H9 (cell line): ENCODE data around the gene ACTN4. TPM values are rescaled to one million over a fixed set of nuclear protein-coding genes. Genes with fewer than 3 reads are reported as not detected.

Experiments
- DNase-seq: peaks from one replicate; pipeline ENCODE4 v3.0.0-alpha.2; 2017
- H2AFZ ChIP-seq: one replicate; pipeline ENCODE4 v1.6.1; 2013; ENCODE audit warnings: mild to moderate bottlenecking, low read length, control low read depth, moderate library complexity
- H2AK5ac ChIP-seq: 2 replicates; pipeline ENCODE4 v1.6.1; 2013; ENCODE audit warnings: low read length, control low read depth, mixed read lengths; ENCODE audit not compliant: insufficient read length
- H2BK120ac ChIP-seq: one replicate; pipeline ENCODE4 v1.6.1; 2013; ENCODE audit warnings: low read depth, mild to moderate bottlenecking, low read length, control low read depth, inconsistent platforms; ENCODE audit not compliant: poor library complexity, severe bottlenecking
- H2BK12ac ChIP-seq: 2 replicates; pipeline ENCODE4 v1.6.1; 2013; ENCODE audit warnings: low read length, control low read depth, mixed read lengths, low read depth; ENCODE audit not compliant: insufficient read length
- H2BK15ac ChIP-seq: 2 replicates; pipeline ENCODE4 v1.6.1; 2013; ENCODE audit warnings: low read depth, low read length, control low read depth
- H2BK20ac ChIP-seq: one replicate; pipeline ENCODE4 v1.6.1; 2013; ENCODE audit warnings: low read depth, mild to moderate bottlenecking, low read length, control low read depth, inconsistent platforms; ENCODE audit not compliant: poor library complexity, severe bottlenecking
- H2BK5ac ChIP-seq: 2 replicates; pipeline ENCODE4 v1.6.1; 2013; ENCODE audit warnings: low read length, control low read depth, mixed read lengths; ENCODE audit not compliant: insufficient read length
- H3K14ac ChIP-seq: 2 replicates; pipeline ENCODE4 v1.6.1; 2013; ENCODE audit warnings: low read length, control low read depth; ENCODE audit not compliant: insufficient read depth
- H3K18ac ChIP-seq: 2 replicates; pipeline ENCODE4 v1.6.1; 2013; ENCODE audit warnings: low read depth, mild to moderate bottlenecking, mixed read lengths, low read length, control low read depth; ENCODE audit not compliant: insufficient read length
- H3K23ac ChIP-seq: 2 replicates; pipeline ENCODE4 v1.6.1; 2013; ENCODE audit warnings: low read length, control low read depth, mixed read lengths, low read depth; ENCODE audit not compliant: insufficient read length
- H3K23me2 ChIP-seq: 2 replicates; pipeline ENCODE4 v1.6.1; 2013; ENCODE audit warnings: low read depth, mild to moderate bottlenecking, mixed read lengths, low read length, control low read depth; ENCODE audit not compliant: insufficient read length, poor library complexity, severe bottlenecking
- H3K27ac ChIP-seq: 2 replicates; pipeline ENCODE4 v1.5.1; 2013; ENCODE audit warnings: low read length, control low read depth, mixed read lengths, low read depth; ENCODE audit not compliant: insufficient read length
- H3K27me3 ChIP-seq: 2 replicates; pipeline ENCODE4 v1.6.1; 2013; ENCODE audit warnings: low read length, control low read depth, inconsistent platforms; ENCODE audit not compliant: insufficient read depth
- H3K4ac ChIP-seq: 2 replicates; pipeline ENCODE4 v1.6.1; 2013; ENCODE audit warnings: low read depth, mild to moderate bottlenecking, control low read depth, inconsistent platforms, low read length, moderate library complexity
- H3K4me1 ChIP-seq: 2 replicates; pipeline ENCODE4 v1.6.1; 2013; ENCODE audit warnings: low read length, control low read depth, inconsistent platforms; ENCODE audit not compliant: insufficient read depth
- H3K4me2 ChIP-seq: 2 replicates; pipeline ENCODE4 v1.6.1; 2013; ENCODE audit warnings: low read length, control low read depth, mixed read lengths; ENCODE audit not compliant: insufficient read length, insufficient read depth
- H3K56ac ChIP-seq: 2 replicates; pipeline ENCODE4 v1.6.1; 2013; ENCODE audit warnings: low read depth, mild to moderate bottlenecking, mixed read lengths, low read length, control low read depth; ENCODE audit not compliant: insufficient read length
- H3K79me1 ChIP-seq: 2 replicates; pipeline ENCODE4 v1.6.1; 2013; ENCODE audit warnings: low read depth, mild to moderate bottlenecking, moderate library complexity, low read length, control low read depth, inconsistent platforms; ENCODE audit not compliant: insufficient read depth, poor library complexity, severe bottlenecking
- H3K79me2 ChIP-seq: 2 replicates; pipeline ENCODE4 v1.6.1; 2013; ENCODE audit warnings: low read length, control low read depth, inconsistent platforms; ENCODE audit not compliant: insufficient read depth
- H3K9ac ChIP-seq: 2 replicates; pipeline ENCODE4 v1.6.1; 2013; ENCODE audit warnings: low read length, control low read depth, mixed read lengths; ENCODE audit not compliant: insufficient read length; ENCODE audit errors: extremely low read depth
- H3K9me3 ChIP-seq: one replicate; pipeline ENCODE4 v1.6.1; 2013; ENCODE audit warnings: low read depth, low read length, inconsistent platforms; ENCODE audit not compliant: control insufficient read depth
- H3T11ph ChIP-seq: one replicate; pipeline ENCODE4 v1.6.1; 2013; ENCODE audit warnings: mild to moderate bottlenecking, low read length, control low read depth, inconsistent platforms
- H4K20me1 ChIP-seq: one replicate; pipeline ENCODE4 v1.6.1; 2013; ENCODE audit not compliant: control insufficient read depth, insufficient read length, insufficient read depth
- H4K5ac ChIP-seq: 2 replicates; pipeline ENCODE4 v1.6.1; 2013; ENCODE audit warnings: low read depth, mild to moderate bottlenecking, mixed read lengths, low read length, control low read depth; ENCODE audit not compliant: insufficient read length
- H4K8ac ChIP-seq: replicated peaks from 2 replicates; pipeline ENCODE4 v1.6.1; 2013; ENCODE audit warnings: low read length, control low read depth, mixed read lengths, low read depth; ENCODE audit not compliant: insufficient read length
- H4K91ac ChIP-seq: 2 replicates; pipeline ENCODE4 v1.6.1; 2013; ENCODE audit warnings: low read depth, mild to moderate bottlenecking, moderate library complexity, mixed read lengths, low read length, control low read depth; ENCODE audit not compliant: insufficient read length
- H3K27ac Mint-ChIP-seq, 3 experiments: 2 replicates in 2 of 3; 3 replicates in 1 of 3; pipeline ENCODE4 v1.8.0; 2020 to 2021; ENCODE audit warnings: mixed read lengths in 3 of 3, mild to moderate bottlenecking in 1 of 3, moderate library complexity in 1 of 3
- H3K27me3 Mint-ChIP-seq: 2 replicates; pipeline ENCODE4 v1.8.0; 2021; ENCODE audit warnings: low read depth, mild to moderate bottlenecking, moderate library complexity, mixed read lengths
- H3K36me3 Mint-ChIP-seq, 3 experiments: 2 replicates in 2 of 3; 3 replicates in 1 of 3; pipeline ENCODE4 v1.8.0; 2020 to 2021; ENCODE audit warnings: low read depth in 3 of 3, mixed read lengths in 3 of 3; ENCODE audit not compliant: insufficient read depth in 1 of 3
- H3K4me1 Mint-ChIP-seq, 2 experiments: 2 replicates each; pipeline ENCODE4 v1.8.0; 2020; ENCODE audit warnings: mixed read lengths in 2 of 2
- H3K4me3 Mint-ChIP-seq, 2 experiments: 2 replicates in 1 of 2; 3 replicates in 1 of 2; pipeline ENCODE4 v1.8.0; 2020 to 2021; ENCODE audit warnings: mild to moderate bottlenecking in 2 of 2, mixed read lengths in 2 of 2, moderate library complexity in 1 of 2
- H3K9me3 Mint-ChIP-seq, 2 experiments: 2 replicates in 1 of 2; 3 replicates in 1 of 2; pipeline ENCODE4 v1.8.0; 2020; ENCODE audit warnings: mild to moderate bottlenecking in 2 of 2, mixed read lengths in 2 of 2, moderate library complexity in 1 of 2
- whole genome bisulfite sequencing: extraction: QIAGEN DNeasy Blood & Tissue Kit; methylation state at CpG from one replicate; pipeline ENCODE4 v1.1.7; 2013; ENCODE audit warnings: missing lambda C conversion rate, low lambda C conversion rate, mixed read lengths; ENCODE audit not compliant: insufficient read length; ENCODE audit errors: extremely low coverage; 5-methylcytosine and 5-hydroxymethylcytosine counted together
- total RNA-seq: library from RNA; stranded (reverse); gene quantifications from 2 replicates; pipeline ENCODE4 v1.2.1, GENCODE V29; 2021
- TF ChIP-seq, protein P1 (sequence below): fragments of 200-600 bp; sonication (generic); conservative IDR thresholded peaks from 3 replicates; pipeline ENCODE4 v1.8.0; 2021; ENCODE audit warnings: antibody characterized with exemption, mild to moderate bottlenecking

ACTN4 gene
- total RNA-seq, 1 experiment from 2014 or later, result 369 TPM

DNA sequence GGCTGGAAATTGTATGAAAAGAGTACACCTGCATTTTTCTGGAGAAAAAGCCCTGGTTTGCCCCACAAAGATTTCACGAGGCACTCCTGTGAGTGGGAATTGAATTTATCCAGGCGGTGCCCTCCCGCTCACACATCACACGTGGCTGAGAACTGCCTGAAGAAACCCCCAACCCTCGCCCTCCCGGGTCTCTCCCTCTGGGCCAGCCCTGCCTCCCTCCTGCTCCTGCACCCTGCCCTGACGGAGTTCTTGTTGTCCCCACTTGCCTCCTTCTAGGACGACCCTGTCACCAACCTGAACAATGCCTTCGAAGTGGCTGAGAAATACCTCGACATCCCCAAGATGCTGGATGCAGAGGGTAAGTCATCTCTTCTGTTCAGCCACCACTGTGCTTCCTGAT lies 61.7 kb downstream of the ACTN4 start:
- Histone ChIP-seq H4K5ac (no peak overlapping the region), H3K14ac (no peak overlapping the region), H2BK20ac (no peak overlapping the region), H3K27me3 (no peaks in the 10 kb centered on the region), H3K56ac (no peak overlapping the region), H2BK120ac (no peak overlapping the region), H3K4me2 (no peak overlapping the region), H2AFZ (no peak overlapping the region), H3K27ac (no peak overlapping the region), H3K4ac (no peak overlapping the region), H4K91ac (no peak overlapping the region), H4K8ac (no peak overlapping the region), H3K9ac (no peak overlapping the region), H3K23ac (no peak overlapping the region), H3K79me2 (no peaks in the 10 kb centered on the region), H3K9me3 (no peaks in the 10 kb centered on the region), H3K4me1 (no peaks in the 10 kb centered on the region), H2BK15ac (no peak overlapping the region), H4K20me1 (no peaks in the 10 kb centered on the region), H3K18ac (no peak overlapping the region), H2AK5ac (no peak overlapping the region), H3T11ph (no peak overlapping the region), H2BK12ac (no peak overlapping the region), H2BK5ac (no peak overlapping the region), H3K79me1 (no peaks in the 10 kb centered on the region), H3K23me2 (no peaks in the 10 kb centered on the region)
- Mint-ChIP-seq H3K9me3 (no peaks in the 10 kb centered on the region), H3K27ac (peak overlapping the region in 1 of 3 experiments; percentile 42; a peak in 4 of 7 replicates), H3K36me3 (peaks cover 47 to 86% (median 79%) of the 10 kb centered on the region in 3 experiments), H3K4me3 (no peak overlapping the region), H3K4me1 (0 out of 4 replicates have a peak, but pooled peaks cover 0 to 2% of the 10 kb centered on the region in 2 experiments), H3K27me3 (no peaks in the 10 kb centered on the region; the same call in 1 of the 2 replicates)
- no CpG with 5 or more reads among the region's 10 CpGs for WGBS
- no peak for DNase-seq
- TF ChIP-seq, protein P1, sequence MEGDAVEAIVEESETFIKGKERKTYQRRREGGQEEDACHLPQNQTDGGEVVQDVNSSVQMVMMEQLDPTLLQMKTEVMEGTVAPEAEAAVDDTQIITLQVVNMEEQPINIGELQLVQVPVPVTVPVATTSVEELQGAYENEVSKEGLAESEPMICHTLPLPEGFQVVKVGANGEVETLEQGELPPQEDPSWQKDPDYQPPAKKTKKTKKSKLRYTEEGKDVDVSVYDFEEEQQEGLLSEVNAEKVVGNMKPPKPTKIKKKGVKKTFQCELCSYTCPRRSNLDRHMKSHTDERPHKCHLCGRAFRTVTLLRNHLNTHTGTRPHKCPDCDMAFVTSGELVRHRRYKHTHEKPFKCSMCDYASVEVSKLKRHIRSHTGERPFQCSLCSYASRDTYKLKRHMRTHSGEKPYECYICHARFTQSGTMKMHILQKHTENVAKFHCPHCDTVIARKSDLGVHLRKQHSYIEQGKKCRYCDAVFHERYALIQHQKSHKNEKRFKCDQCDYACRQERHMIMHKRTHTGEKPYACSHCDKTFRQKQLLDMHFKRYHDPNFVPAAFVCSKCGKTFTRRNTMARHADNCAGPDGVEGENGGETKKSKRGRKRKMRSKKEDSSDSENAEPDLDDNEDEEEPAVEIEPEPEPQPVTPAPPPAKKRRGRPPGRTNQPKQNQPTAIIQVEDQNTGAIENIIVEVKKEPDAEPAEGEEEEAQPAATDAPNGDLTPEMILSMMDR, result no peak
